Prostate gland (tissue), 2 donors: ENCODE measurements around the gene UBE2O.

ENCODE experiments used
- POLR2A ChIP-seq: fragments of 450-650 bp; IDR thresholded peaks from one replicate; pipeline ENCODE4 v1.6.1; 2016; ENCODE audit warnings: antibody characterized with exemption, mild to moderate bottlenecking
- TF ChIP-seq, protein P1 (sequence below), 4 experiments: fragments of 200-600 bp in 2 of 4; fragments of 450-650 bp in 2 of 4; sonication (generic) in 2 of 4; IDR thresholded peaks; 1 replicate in 3 of 4; 2 replicates in 1 of 4; pipeline ENCODE4 v1.5.1; 2016 to 2019; ENCODE audit warnings: antibody characterized with exemption in 4 of 4, mild to moderate bottlenecking in 2 of 4, moderate library complexity in 2 of 4

DNA sequence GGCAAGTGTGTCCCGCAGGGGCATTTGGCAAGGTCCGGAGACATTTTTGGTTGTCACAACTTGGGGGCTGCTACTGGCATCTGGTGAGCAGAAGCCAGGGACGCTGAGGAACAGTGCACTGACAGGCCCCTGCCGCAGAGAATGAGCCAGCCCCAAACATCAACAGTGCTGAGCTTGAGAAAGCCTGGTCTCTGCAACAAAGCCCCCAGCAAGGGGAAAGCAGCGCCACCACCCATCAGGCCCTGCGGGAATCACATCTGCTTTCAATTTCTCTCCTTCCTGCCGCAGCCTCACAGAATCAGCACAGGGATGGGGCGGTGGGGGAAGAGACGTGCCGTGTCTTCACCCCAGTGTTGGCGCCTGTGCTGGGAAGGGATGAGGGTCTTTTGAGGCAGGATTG is 84.4 kb downstream of the UBE2O start:
- TF ChIP-seq, protein P1, sequence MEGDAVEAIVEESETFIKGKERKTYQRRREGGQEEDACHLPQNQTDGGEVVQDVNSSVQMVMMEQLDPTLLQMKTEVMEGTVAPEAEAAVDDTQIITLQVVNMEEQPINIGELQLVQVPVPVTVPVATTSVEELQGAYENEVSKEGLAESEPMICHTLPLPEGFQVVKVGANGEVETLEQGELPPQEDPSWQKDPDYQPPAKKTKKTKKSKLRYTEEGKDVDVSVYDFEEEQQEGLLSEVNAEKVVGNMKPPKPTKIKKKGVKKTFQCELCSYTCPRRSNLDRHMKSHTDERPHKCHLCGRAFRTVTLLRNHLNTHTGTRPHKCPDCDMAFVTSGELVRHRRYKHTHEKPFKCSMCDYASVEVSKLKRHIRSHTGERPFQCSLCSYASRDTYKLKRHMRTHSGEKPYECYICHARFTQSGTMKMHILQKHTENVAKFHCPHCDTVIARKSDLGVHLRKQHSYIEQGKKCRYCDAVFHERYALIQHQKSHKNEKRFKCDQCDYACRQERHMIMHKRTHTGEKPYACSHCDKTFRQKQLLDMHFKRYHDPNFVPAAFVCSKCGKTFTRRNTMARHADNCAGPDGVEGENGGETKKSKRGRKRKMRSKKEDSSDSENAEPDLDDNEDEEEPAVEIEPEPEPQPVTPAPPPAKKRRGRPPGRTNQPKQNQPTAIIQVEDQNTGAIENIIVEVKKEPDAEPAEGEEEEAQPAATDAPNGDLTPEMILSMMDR (IDR thresholded peaks at IDR 0.05): no peak
- TF ChIP-seq POLR2A: no peak
